HEK293T (cell line): ENCODE measurements around the gene HTT-AS.

Source experiments
- CTCF ChIA-PET: fragments of 350-600 bp; formaldehyde crosslinking; extraction: SDS; loops from one replicate; lab custom pipeline; 2021; ENCODE audit warnings: antibody characterized with exemption, inconsistent platforms; lab: Yijun Ruan, JAX
- POLR2A ChIA-PET: fragments of 350-600 bp; formaldehyde crosslinking; extraction: SDS; loops from one replicate; lab custom pipeline; 2020; ENCODE audit warnings: antibody characterized with exemption, inconsistent platforms; lab: Yijun Ruan, JAX
- DNase-seq: peaks from one replicate; pipeline ENCODE4 v3.0.0; 2012; ENCODE audit warnings: mixed read lengths; ENCODE audit errors: extremely low spot score
- ARNT ChIP-seq: fragments of 450-650 bp; IDR thresholded peaks from 2 replicates; pipeline ENCODE4 v1.6.1; 2017; ENCODE audit warnings: mild to moderate bottlenecking
- BHLHE40 ChIP-seq: fragments of 450-650 bp; IDR thresholded peaks from 2 replicates; pipeline ENCODE4 v1.6.1; 2016; ENCODE audit warnings: mild to moderate bottlenecking, moderate library complexity, borderline replicate concordance
- CTBP1 ChIP-seq: fragments of 450-650 bp; IDR thresholded peaks from 2 replicates; pipeline ENCODE4 v1.6.1; 2016; ENCODE audit warnings: borderline replicate concordance
- ELF4 ChIP-seq: fragments of 450-650 bp; IDR thresholded peaks from 2 replicates; pipeline ENCODE4 v1.6.1; 2017; ENCODE audit warnings: antibody characterized with exemption
- FOXA1 ChIP-seq: fragments of 450-650 bp; IDR thresholded peaks from 2 replicates; pipeline ENCODE4 v1.6.1; 2016; ENCODE audit warnings: mild to moderate bottlenecking
- FOXK2 ChIP-seq: fragments of 450-650 bp; IDR thresholded peaks from 2 replicates; pipeline ENCODE4 v1.6.1; 2016; ENCODE audit warnings: mild to moderate bottlenecking
- FOXM1 ChIP-seq: fragments of 450-650 bp; IDR thresholded peaks from 2 replicates; pipeline ENCODE4 v1.6.1; 2017; ENCODE audit warnings: mild to moderate bottlenecking, borderline replicate concordance
- HDGF ChIP-seq: fragments of 450-650 bp; IDR thresholded peaks from 2 replicates; pipeline ENCODE4 v1.6.1; 2017; ENCODE audit warnings: antibody characterized with exemption, borderline replicate concordance
- L3MBTL2 ChIP-seq: fragments of 450-650 bp; conservative IDR thresholded peaks from 2 replicates; pipeline ENCODE4 v1.6.1; 2016; ENCODE audit warnings: mild to moderate bottlenecking
- LEF1 ChIP-seq: fragments of 450-650 bp; IDR thresholded peaks from 2 replicates; pipeline ENCODE4 v1.6.1; 2017; ENCODE audit warnings: mild to moderate bottlenecking, borderline replicate concordance
- NFRKB ChIP-seq: fragments of 450-650 bp; IDR thresholded peaks from 2 replicates; pipeline ENCODE4 v1.6.1; 2016; ENCODE audit warnings: mild to moderate bottlenecking, moderate library complexity
- PKNOX1 ChIP-seq: fragments of 450-650 bp; IDR thresholded peaks from 2 replicates; pipeline ENCODE4 v1.6.1; 2016
- SP1 ChIP-seq: fragments of 450-650 bp; IDR thresholded peaks from 2 replicates; pipeline ENCODE4 v1.6.1; 2017
- SUZ12 ChIP-seq: fragments of 450-650 bp; IDR thresholded peaks from 2 replicates; pipeline ENCODE4 v1.6.1; 2016; ENCODE audit warnings: mild to moderate bottlenecking
- TARDBP ChIP-seq: fragments of 450-650 bp; IDR thresholded peaks from 2 replicates; pipeline ENCODE4 v1.6.1; 2016
- ZNF384 ChIP-seq: fragments of 450-650 bp; IDR thresholded peaks from 2 replicates; pipeline ENCODE4 v1.6.1; 2016

Gene HTT-AS

DNA sequence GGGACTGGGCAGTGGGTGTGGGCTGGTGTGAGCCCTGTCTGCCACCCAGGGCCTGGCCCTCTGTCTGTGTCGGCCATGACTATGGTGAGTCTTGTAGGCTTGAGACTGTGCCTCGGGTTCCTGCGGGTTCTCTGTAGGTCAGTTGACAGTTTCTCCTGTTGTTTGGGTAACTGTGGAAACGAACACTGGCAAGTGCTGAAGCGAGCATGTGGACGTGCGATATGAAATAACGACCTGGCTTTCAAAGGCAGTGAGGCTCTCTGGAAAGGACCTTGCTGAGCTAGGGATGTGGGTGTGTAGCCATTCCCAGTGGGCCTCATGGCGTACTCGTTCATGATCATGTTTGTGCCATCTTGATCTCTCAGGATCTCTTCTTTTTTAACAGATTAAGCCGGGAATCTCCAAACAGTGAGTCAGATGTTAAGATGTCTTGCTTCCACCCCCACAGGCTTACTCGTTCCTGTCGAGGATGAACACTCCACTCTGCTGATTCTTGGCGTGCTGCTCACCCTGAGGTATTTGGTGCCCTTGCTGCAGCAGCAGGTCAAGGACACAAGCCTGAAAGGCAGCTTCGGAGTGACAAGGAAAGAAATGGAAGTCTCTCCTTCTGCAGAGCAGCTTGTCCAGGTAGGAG, 41.4 kb upstream of the HTT-AS start:
- TF ChIP-seq SP1 (no peak), FOXM1 (no peak), LEF1 (no peak), SUZ12 (no peak), L3MBTL2 (no peak), ELF4 (no peak), ARNT (no peak), CTBP1 (no peak), BHLHE40 (no peak), TARDBP (no peak), ZNF384 (no peak), NFRKB (no peak), FOXK2 (no peak), FOXA1 (no peak), HDGF (no peak), PKNOX1 (no peak)
- ChIA-PET CTCF (interaction anchor here (1.1 kb wide), 1 partner anchor 9 kb away, joined by 3 read pairs; no protein-coding TSS in a partner anchor), POLR2A (no interaction called here)
- no peak for DNase-seq

GRCh38 chr4:3114377-3114776, 40.0 kb upstream of the HTT-AS start:
- ChIA-PET CTCF (no interaction called here), POLR2A (no interaction called here)
- no peak for DNase-seq
- TF ChIP-seq PKNOX1 (no peak), FOXM1 (no peak), BHLHE40 (no peak), TARDBP (no peak), CTBP1 (no peak), FOXA1 (no peak), NFRKB (no peak), HDGF (no peak), LEF1 (no peak), SP1 (no peak), ELF4 (no peak), SUZ12 (no peak), FOXK2 (no peak), L3MBTL2 (no peak), ARNT (no peak), ZNF384 (no peak)

- no peak for DNase-seq
- TF ChIP-seq SUZ12, result no peak
- TF ChIP-seq LEF1, result no peak
- TF ChIP-seq HDGF, result no peak
- TF ChIP-seq PKNOX1, result no peak
- no peak for TF ChIP-seq FOXM1
- no peak for TF ChIP-seq FOXA1
- no peak for TF ChIP-seq CTBP1
- TF ChIP-seq SP1, result no peak
- no peak for TF ChIP-seq ZNF384
- TF ChIP-seq ARNT, result no peak
- TF ChIP-seq L3MBTL2, result no peak
- TF ChIP-seq ELF4, result no peak
- no peak for TF ChIP-seq TARDBP
- TF ChIP-seq FOXK2, result no peak
- TF ChIP-seq BHLHE40, result no peak
- CTCF ChIA-PET, result no interaction called here
- POLR2A ChIA-PET, result interaction anchor here (0.7 kb wide), 1 partner anchor 9 kb away, joined by 3 read pairs; no protein-coding TSS in a partner anchor
These were observed 38.5 kb upstream of the HTT-AS start for GRCh38 chr4:3112609-3113469.

DNA sequence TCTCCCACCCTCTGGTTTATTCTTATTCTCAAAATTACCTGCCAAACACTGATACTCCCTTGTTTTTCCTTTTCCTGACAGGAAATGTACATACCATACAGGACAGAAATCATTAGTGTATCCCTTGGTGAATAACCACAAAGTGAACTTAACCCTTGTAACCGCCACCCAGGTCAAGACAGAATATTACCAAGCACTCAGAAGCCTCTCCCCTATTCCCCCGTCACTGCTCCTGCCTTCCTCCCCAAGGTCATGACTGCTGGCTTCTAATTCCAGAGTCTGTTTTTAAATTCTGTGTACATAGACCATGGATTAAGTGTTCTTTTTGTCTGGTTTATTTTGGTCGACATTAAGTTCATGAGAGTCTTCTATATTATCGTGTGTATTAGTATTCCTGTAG, 37.9 kb upstream of the HTT-AS start:
- TF ChIP-seq L3MBTL2 (no peak), ELF4 (no peak), SUZ12 (no peak), LEF1 (no peak), FOXM1 (no peak), PKNOX1 (no peak), ZNF384 (no peak), BHLHE40 (no peak), FOXA1 (no peak), HDGF (no peak), FOXK2 (no peak), CTBP1 (no peak), SP1 (no peak), NFRKB (no peak), ARNT (no peak), TARDBP (no peak)
- POLR2A ChIA-PET, result no interaction called here
- CTCF ChIA-PET, result no interaction called here
- no peak for DNase-seq

GRCh38 chr4:3111461-3111860, 37.1 kb upstream of the HTT-AS start:
- TF ChIP-seq SP1, result no peak
- no peak for TF ChIP-seq SUZ12
- no peak for TF ChIP-seq ARNT
- TF ChIP-seq FOXK2, result no peak
- no peak for TF ChIP-seq ZNF384
- no peak for TF ChIP-seq CTBP1
- TF ChIP-seq HDGF, result no peak
- no peak for TF ChIP-seq PKNOX1
- TF ChIP-seq LEF1, result no peak
- TF ChIP-seq TARDBP, result no peak
- TF ChIP-seq NFRKB, result no peak
- TF ChIP-seq FOXM1, result no peak
- no peak for TF ChIP-seq BHLHE40
- TF ChIP-seq L3MBTL2, result no peak
- CTCF ChIA-PET, result no interaction called here
- DNase-seq, result no peak
- POLR2A ChIA-PET, result no interaction called here
